ENCODE measurements around the gene TERB1.

Gene TERB1

GRCh38 chr16:66741950-66742808 lies 59.2 kb downstream of the TERB1 start:
- no peak for DNase-seq

GRCh38 chr16:66741169-66741900 lies 60.0 kb downstream of the TERB1 start:
- DNase-seq = no peak

GRCh38 chr16:66740533-66740932 lies 60.9 kb downstream of the TERB1 start:
- no peak for DNase-seq

- peak; percentile 20 for DNase-seq
Observed at GRCh38 chr16:66740010-66740409, 61.4 kb downstream of the TERB1 start.

- no peak for DNase-seq
Observed at GRCh38 chr16:66735891-66736290, 65.5 kb downstream of the TERB1 start.

- DNase-seq = no peak
Observed at GRCh38 chr16:66731101-66731500, 70.3 kb downstream of the TERB1 start.

GRCh38 chr16:66728804-66729203 lies 72.6 kb downstream of the TERB1 start:
- DNase-seq = no peak

GRCh38 chr16:66728117-66728787 lies 73.1 kb downstream of the TERB1 start:
- DNase-seq = no peak

GRCh38 chr16:66720766-66721165 lies 80.6 kb downstream of the TERB1 start:
- no peak for DNase-seq

GRCh38 chr16:66719246-66719645 lies 82.1 kb downstream of the TERB1 start:
- DNase-seq = no peak

GRCh38 chr16:66717776-66718175 lies 83.6 kb downstream of the TERB1 start:
- no peak for DNase-seq

- DNase-seq = peak; percentile 31
Observed at GRCh38 chr16:66717112-66717675, 84.2 kb downstream of the TERB1 start.

- DNase-seq = no peak
Observed at GRCh38 chr16:66714654-66715307, 86.6 kb downstream of the TERB1 start.

GRCh38 chr16:66714062-66714461 lies 87.3 kb downstream of the TERB1 start:
- no peak for DNase-seq

- DNase-seq = no peak
Observed at GRCh38 chr16:66713076-66713475, 88.3 kb downstream of the TERB1 start.

- no peak for DNase-seq
Observed at GRCh38 chr16:66712512-66712911, 88.9 kb downstream of the TERB1 start.

- no peak for DNase-seq
Observed at GRCh38 chr16:66711581-66711980, 89.8 kb downstream of the TERB1 start.

- no peak for DNase-seq
Observed at GRCh38 chr16:66706506-66706880, 94.9 kb downstream of the TERB1 start.

GRCh38 chr16:66705790-66706505 lies 95.4 kb downstream of the TERB1 start:
- DNase-seq = no peak
